HG03039 (cell line): ENCODE measurements around the gene EEIG2.
"Not testable (repeated sequence)": the region's sequence is repeated elsewhere in the genome, so short reads cannot be mapped to it uniquely, and the experiment has no call there.

Experiments
- ATAC-seq: cut with Tn5 transposase; IDR thresholded peaks from one replicate; pipeline ENCODE4 v1.9.1; 2021; ENCODE audit warnings: mild to moderate bottlenecking, moderate library complexity; ENCODE audit not compliant: unreplicated experiment

Gene EEIG2

GRCh38 chr1:108547493-108547892 lies 12.4 kb upstream of the EEIG2 start:
- ATAC-seq, result not testable (repeated sequence)

GRCh38 chr1:108551137-108551862 lies 8.6 kb upstream of the EEIG2 start:
- peak; percentile 94 for ATAC-seq

GRCh38 chr1:108553905-108554304 lies 6.0 kb upstream of the EEIG2 start:
- ATAC-seq, result no peak

GRCh38 chr1:108554682-108555427 lies 5.0 kb upstream of the EEIG2 start:
- no peak for ATAC-seq

- no peak for ATAC-seq
These were observed 3.8 kb upstream of the EEIG2 start for GRCh38 chr1:108556066-108556465.

GRCh38 chr1:108556499-108556898 lies 3.4 kb upstream of the EEIG2 start:
- ATAC-seq, result no peak

GRCh38 chr1:108557296-108557695 lies 2.6 kb upstream of the EEIG2 start:
- ATAC-seq, result peak; percentile 20

- peak; percentile 36 for ATAC-seq
These were observed 431 bp downstream of the EEIG2 start for GRCh38 chr1:108560189-108560873.

- ATAC-seq, result no peak
These were observed 1.1 kb downstream of the EEIG2 start for GRCh38 chr1:108560874-108561459.

GRCh38 chr1:108561689-108562326 lies 1.9 kb downstream of the EEIG2 start:
- peak; percentile 42 for ATAC-seq

- no peak for ATAC-seq
These were observed 3.9 kb downstream of the EEIG2 start for GRCh38 chr1:108563808-108564207.

- ATAC-seq, result no peak
These were observed 5.2 kb downstream of the EEIG2 start for GRCh38 chr1:108565081-108565480.

GRCh38 chr1:108565512-108565911 lies 5.6 kb downstream of the EEIG2 start:
- ATAC-seq, result no peak

- ATAC-seq, result no peak
These were observed 8.7 kb downstream of the EEIG2 start for GRCh38 chr1:108568589-108568988.

GRCh38 chr1:108569097-108569728 lies 9.3 kb downstream of the EEIG2 start:
- no peak for ATAC-seq

GRCh38 chr1:108570128-108570527 lies 10.2 kb downstream of the EEIG2 start:
- ATAC-seq, result peak; percentile 99

- ATAC-seq, result no peak
These were observed 11.1 kb downstream of the EEIG2 start for GRCh38 chr1:108570998-108571401.

- no peak for ATAC-seq
These were observed 12.3 kb downstream of the EEIG2 start for GRCh38 chr1:108572182-108572581.

GRCh38 chr1:108573183-108573582 lies 13.3 kb downstream of the EEIG2 start:
- ATAC-seq, result no peak

GRCh38 chr1:108574008-108574407 lies 14.1 kb downstream of the EEIG2 start:
- no peak for ATAC-seq
